Neural progenitor cell (in vitro differentiated cells): ENCODE results near the gene CNTRL.

ENCODE experiments used
- CTCF ChIP-seq: fragments of 200-600 bp; sonication (generic); IDR thresholded peaks from 2 replicates; pipeline ENCODE4 v1.5.1; 2017; ENCODE audit warnings: antibody characterized with exemption, mild to moderate bottlenecking
- EZH2 ChIP-seq: fragments of 200-600 bp; sonication (generic); IDR thresholded peaks from 2 replicates; pipeline ENCODE4 v1.6.1; 2017; ENCODE audit warnings: antibody characterized with exemption, mild to moderate bottlenecking, moderate library complexity
- EZH2phosphoT487 ChIP-seq: fragments of 200-600 bp; sonication (generic); IDR thresholded peaks from 2 replicates; pipeline ENCODE4 v1.6.1; 2017; ENCODE audit warnings: antibody characterized with exemption

GRCh38 chr9:121204611-121205010 lies 129.9 kb downstream of the CNTRL start:
- TF ChIP-seq CTCF = no peak
- no peak for TF ChIP-seq EZH2phosphoT487
- no peak for TF ChIP-seq EZH2
